ENCODE data around the gene AXIN1. TPM values are rescaled to one million over a fixed set of nuclear protein-coding genes. Genes with fewer than 3 reads are reported as not detected.

The AXIN1 gene
- total and polyA plus RNA-seq, 2 of the 8 experiments (the other 6 are each of a cell fraction or from before 2014, with no cell fraction given) = 12.5 to 41.9 TPM

- Histone ChIP-seq H3K79me1 (ENCODE audit: low read depth, low read length) (peaks cover 36% of the 10 kb centered on the region), H3K79me2 (ENCODE audit: control insufficient read depth in 1 of 2, insufficient read depth in 2 of 2, low read length in 2 of 2) (peaks cover 0 to 68% of the 10 kb centered on the region in 2 experiments; a peak in 2 of 4 replicates), H2AFZ (ENCODE audit: low read length) (no peak overlapping the region), H2AK5ac (ENCODE audit: low read depth, low read length) (no peak overlapping the region), H3K4me1 (replicated peaks in 1 of 4; ENCODE audit: control insufficient read depth in 3 of 4, insufficient read depth in 4 of 4, low read length in 3 of 4) (peaks cover 0 to 11% (median 8%) of the 10 kb centered on the region in 4 experiments; a peak in 6 of 7 replicates), H4K8ac (ENCODE audit: extremely low read depth, insufficient read depth, low read length) (peak overlapping the region; percentile 53; the same call in 1 of the 2 replicates), H2BK5ac (ENCODE audit: low read depth, low read length) (no peak overlapping the region), H3K23ac (ENCODE audit: insufficient read length) (no peak overlapping the region), H4K20me1 (replicated peaks in 1 of 2; ENCODE audit: control insufficient read depth in 1 of 2, insufficient read depth in 2 of 2, low read length in 2 of 2) (peaks cover 23 to 39% of the 10 kb centered on the region in 2 experiments), H3K14ac (ENCODE audit: insufficient read length) (no peak overlapping the region), H3K23me2 (ENCODE audit: low read depth, low read length) (no peaks in the 10 kb centered on the region; the same call in 1 of the 2 replicates), H4K91ac (replicated peaks; ENCODE audit: insufficient read length, low read length) (no peak overlapping the region), H2BK120ac (replicated peaks; ENCODE audit: low read depth, low read length) (no peak overlapping the region), H3K36me3 (ENCODE audit: control insufficient read depth in 2 of 4, insufficient read depth in 4 of 4, low read length in 3 of 4) (peaks cover 0 to 7% (median 3%) of the 10 kb centered on the region in 4 experiments; a peak in 6 of 8 replicates), H3K4me3 (ENCODE audit: extremely low read depth in 1 of 4, insufficient read depth in 2 of 4, low read depth in 3 of 4, low read length in 4 of 4) (no peak overlapping the region), H3K27me3 (replicated peaks in 1 of 4; ENCODE audit: control insufficient read depth in 3 of 4, extremely low read depth in 1 of 4, insufficient read depth in 3 of 4, low read length in 3 of 4) (no peaks in the 10 kb centered on the region), H3K9me3 (ENCODE audit: insufficient read depth in 2 of 2, low read depth in 1 of 2, low read length in 1 of 2) (no peaks in the 10 kb centered on the region), H3K27ac (ENCODE audit: low read depth, low read length) (no peak overlapping the region), H2BK12ac (ENCODE audit: low read depth, low read length) (no peak overlapping the region), H3K18ac (ENCODE audit: extremely low read depth, low read length) (no peak overlapping the region), H2BK20ac (ENCODE audit: low read length) (no peak overlapping the region), H3K4me2 (ENCODE audit: insufficient read depth in 1 of 2, low read depth in 2 of 2, low read length in 2 of 2) (no peak overlapping the region), H3K56ac (replicated peaks; ENCODE audit: insufficient read length, low read depth, low read length) (no peak overlapping the region), H2BK15ac (ENCODE audit: low read length) (no peak overlapping the region), H3K4ac (replicated peaks; ENCODE audit: insufficient read length, low read depth, low read length) (no peak overlapping the region), H4K5ac (ENCODE audit: insufficient read length, low read depth, low read length) (no peak overlapping the region), H3K9ac (replicated peaks in 1 of 4; ENCODE audit: extremely low read depth in 1 of 4, low read depth in 3 of 4, low read length in 3 of 4) (no peak overlapping the region)
- DNase-seq (ENCODE audit: low read depth in 1 of 2, low spot score in 2 of 2) = peak; percentile 39 to 79
- no peak for FAIRE-seq
- POLR2A ChIA-PET (ENCODE audit: partially characterized antibody) = interaction anchor here (0.6 to 1.4 kb wide), 5 partner anchors 27 to 118 kb away, joined by 3 to 4 read pairs (median 3); partner anchors contain the start of gene FAM234A
- CTCF ChIA-PET (ENCODE audit: partially characterized antibody) = interaction anchor here (0.6 to 5.2 kb wide), 25 partner anchors 10 to 236 kb away, joined by 3 to 46 read pairs (median 4); partner anchors contain the start of genes AXIN1 and LUC7L
- WGBS, 2 experiments (ENCODE audit: extremely low coverage in 1 of 2, insufficient coverage in 1 of 2, insufficient read length in 1 of 2, insufficient replicate concordance in 2 of 2, low coverage in 1 of 2, low lambda C conversion rate in 2 of 2, missing lambda C conversion rate in 1 of 2) = 75% methylated on average over 22 of the region's 22 CpGs; no CpG with 5 or more reads in 1 of the 2 experiments
- TF ChIP-seq FOSL1 (IDR thresholded peaks at IDR 0.05; ENCODE audit: insufficient read depth, low read depth, low read length) (no peak), NRF1 (IDR thresholded peaks at IDR 0.05; ENCODE audit: low read depth, low read length) (no peak), SAP30 (IDR thresholded peaks at IDR 0.05; ENCODE audit: insufficient read depth, insufficient replicate concordance, low read length) (no peak), SIX5 (IDR thresholded peaks at IDR 0.05; ENCODE audit: low read depth, low read length) (no peak), CBX5 (IDR thresholded peaks at IDR 0.05; ENCODE audit: low read depth, low read length) (no peak), ATF3 (IDR thresholded peaks at IDR 0.05; ENCODE audit: insufficient read depth, low read depth, low read length) (no peak), HDAC2 (IDR thresholded peaks at IDR 0.05; ENCODE audit: borderline replicate concordance in 1 of 2, low read depth in 2 of 2, low read length in 2 of 2) (peak in 1 of 2 experiments; percentile 57; a peak in 1 of 4 replicates), CTCF (IDR thresholded peaks at IDR 0.05; ENCODE audit: control extremely low read depth in 1 of 3, insufficient read depth in 1 of 3, low read depth in 1 of 3, low read length in 3 of 3) (peak; percentile 87 to 93 (median 89)), CBX8 (IDR thresholded peaks at IDR 0.05; ENCODE audit: borderline replicate concordance, low read depth, low read length) (no peak)
These were observed 33.9 kb downstream of the AXIN1 start for GRCh38 chr16:318628-319027.
